MM.1S (cell line): ENCODE data around the gene RNF114.

ENCODE experiments used
- DNase-seq: peaks from one replicate; pipeline ENCODE4 v3.0.0-alpha.2; 2015
- H2AFZ ChIP-seq: fragments of 300-600 bp; sonication (generic); 2 replicates; pipeline ENCODE4 v1.6.0; 2016; ENCODE audit warnings: antibody characterized with exemption, low read length
- H3F3A ChIP-seq: fragments of 300-600 bp; sonication (generic); 2 replicates; pipeline ENCODE4 v1.6.1; 2016; ENCODE audit warnings: mild to moderate bottlenecking, antibody characterized with exemption, low read length, moderate library complexity, mixed read lengths; ENCODE audit not compliant: insufficient read depth
- H3K27ac ChIP-seq: fragments of 300-600 bp; sonication (generic); 2 replicates; pipeline ENCODE4 v1.5.1; 2016; ENCODE audit warnings: mild to moderate bottlenecking, low read length
- H3K27me3 ChIP-seq: fragments of 300-600 bp; sonication (generic); replicated peaks from 2 replicates; pipeline ENCODE4 v1.6.0; 2016; ENCODE audit warnings: low read length; ENCODE audit not compliant: insufficient read depth
- H3K36me3 ChIP-seq: fragments of 300-600 bp; sonication (generic); replicated peaks from 2 replicates; pipeline ENCODE4 v1.6.1; 2016; ENCODE audit warnings: mild to moderate bottlenecking, low read length, mixed read lengths; ENCODE audit not compliant: insufficient read depth
- H3K4me1 ChIP-seq: fragments of 300-600 bp; sonication (generic); 2 replicates; pipeline ENCODE4 v1.6.1; 2016; ENCODE audit warnings: low read length, mixed read lengths
- H3K4me2 ChIP-seq: fragments of 300-600 bp; sonication (generic); 2 replicates; pipeline ENCODE4 v1.6.0; 2016; ENCODE audit warnings: low read depth, low read length
- H3K4me3 ChIP-seq: fragments of 300-600 bp; sonication (generic); 2 replicates; pipeline ENCODE4 v1.5.1; 2016; ENCODE audit warnings: low read length, mixed read lengths
- H3K79me2 ChIP-seq: fragments of 300-600 bp; sonication (generic); 2 replicates; pipeline ENCODE4 v1.6.1; 2016; ENCODE audit warnings: mixed run types, low read length, mixed read lengths
- H3K9ac ChIP-seq: fragments of 300-600 bp; sonication (generic); 2 replicates; pipeline ENCODE4 v1.6.1; 2016; ENCODE audit warnings: low read length, mixed read lengths
- H3K9me2 ChIP-seq: fragments of 300-600 bp; sonication (generic); replicated peaks from 2 replicates; pipeline ENCODE4 v1.6.1; 2016; ENCODE audit warnings: mild to moderate bottlenecking, low read length, mixed read lengths; ENCODE audit not compliant: insufficient read depth
- H3K9me3 ChIP-seq: fragments of 300-600 bp; sonication (generic); replicated peaks from 2 replicates; pipeline ENCODE4 v1.6.1; 2016; ENCODE audit warnings: mild to moderate bottlenecking, low read length, mixed read lengths; ENCODE audit not compliant: insufficient read depth
- H4K20me1 ChIP-seq: fragments of 300-600 bp; sonication (generic); 2 replicates; pipeline ENCODE4 v1.6.1; 2016; ENCODE audit warnings: mild to moderate bottlenecking, low read length, moderate library complexity, mixed read lengths; ENCODE audit not compliant: insufficient read depth
- CTCF ChIP-seq: fragments of 300-600 bp; sonication (generic); IDR thresholded peaks from 2 replicates; pipeline ENCODE4 v1.5.1; 2016; ENCODE audit warnings: antibody characterized with exemption, low read length, mixed read lengths
- EZH2 ChIP-seq: fragments of 300-600 bp; sonication (generic); optimal IDR thresholded peaks from 2 replicates; pipeline ENCODE3; 2017; ENCODE audit warnings: low read depth, mild to moderate bottlenecking, antibody characterized with exemption, low read length, mixed read lengths
- EZH2phosphoT487 ChIP-seq: fragments of 300-600 bp; sonication (generic); IDR thresholded peaks from 2 replicates; pipeline ENCODE4 v1.6.1; 2018; ENCODE audit warnings: antibody characterized with exemption, low read length

Gene RNF114

GRCh38 chr20:49929142-49929494 lies 7.1 kb upstream of the RNF114 start:
- Histone ChIP-seq H3K27ac (no peak overlapping the region), H3K4me2 (no peak overlapping the region), H3F3A (peaks cover 1% of the 10 kb centered on the region; the same call in 1 of the 2 replicates)

GRCh38 chr20:49935746-49936152 lies 448 bp upstream of the RNF114 start:
- no peak for DNase-seq
- Histone ChIP-seq H3K9me3 (no peaks in the 10 kb centered on the region), H3K4me2 (peak overlapping the region; percentile 69; the same call in 1 of the 2 replicates), H3K9me2 (no peaks in the 10 kb centered on the region), H3K27ac (peak overlapping the region; percentile 63), H3K4me1 (peaks cover 10% of the 10 kb centered on the region), H3F3A (peaks cover 16% of the 10 kb centered on the region), H3K27me3 (no peaks in the 10 kb centered on the region), H3K4me3 (peak overlapping the region; percentile 60), H4K20me1 (no peaks in the 10 kb centered on the region), H2AFZ (peak overlapping the region; percentile 93), H3K36me3 (no peaks in the 10 kb centered on the region), H3K79me2 (peaks cover 44% of the 10 kb centered on the region), H3K9ac (peak overlapping the region; percentile 62)
- no peak for TF ChIP-seq EZH2phosphoT487
- TF ChIP-seq CTCF = no peak

More at GRCh38 chr20:49929142-49929494, 7.1 kb upstream of the RNF114 start:
- Histone ChIP-seq H3K9me3 (no peaks in the 10 kb centered on the region), H3K9ac (no peak overlapping the region), H3K27me3 (no peaks in the 10 kb centered on the region), H4K20me1 (no peaks in the 10 kb centered on the region), H3K36me3 (no peaks in the 10 kb centered on the region), H3K79me2 (no peaks in the 10 kb centered on the region), H3K9me2 (no peaks in the 10 kb centered on the region), H3K4me1 (no peaks in the 10 kb centered on the region), H3K4me3 (no peak overlapping the region), H2AFZ (0 out of 2 replicates have a peak overlapping the region, but pooled peaks have one; percentile 44)
- no peak for DNase-seq
- TF ChIP-seq CTCF (no peak), EZH2phosphoT487 (no peak), EZH2 (no peak)

GRCh38 chr20:49937027-49937929 lies 1.1 kb downstream of the RNF114 start:
- H3K9ac ChIP-seq = peak overlapping the region; percentile 92
- H3K4me2 ChIP-seq = peak overlapping the region; percentile 81
- H3K4me3 ChIP-seq = peak overlapping the region; percentile 90
- no peaks in the 10 kb centered on the region for H3K9me2 ChIP-seq
- H3K4me1 ChIP-seq = peaks cover 10% of the 10 kb centered on the region
- peak overlapping the region; percentile 43; the same call in 1 of the 2 replicates for H3K27ac ChIP-seq
- TF ChIP-seq EZH2phosphoT487 = no peak
- TF ChIP-seq EZH2 = no peak
- TF ChIP-seq CTCF = no peak
- peaks cover 16% of the 10 kb centered on the region for H3F3A ChIP-seq
- no peaks in the 10 kb centered on the region for H3K36me3 ChIP-seq
- peak; percentile 10 for DNase-seq
- no peaks in the 10 kb centered on the region for H3K27me3 ChIP-seq
- H3K9me3 ChIP-seq = no peaks in the 10 kb centered on the region
- H2AFZ ChIP-seq = peak overlapping the region; percentile 81; the same call in 1 of the 2 replicates
- peaks cover 59% of the 10 kb centered on the region for H3K79me2 ChIP-seq
- H4K20me1 ChIP-seq = no peaks in the 10 kb centered on the region; the same call in 1 of the 2 replicates
